DMS79 (cell line): ENCODE data around the gene SPATA13.

Experiments
- DNase-seq: peaks from one replicate; lab custom pipeline; 2025; lab: John Stamatoyannopoulos, UW

SPATA13 gene

DNA sequence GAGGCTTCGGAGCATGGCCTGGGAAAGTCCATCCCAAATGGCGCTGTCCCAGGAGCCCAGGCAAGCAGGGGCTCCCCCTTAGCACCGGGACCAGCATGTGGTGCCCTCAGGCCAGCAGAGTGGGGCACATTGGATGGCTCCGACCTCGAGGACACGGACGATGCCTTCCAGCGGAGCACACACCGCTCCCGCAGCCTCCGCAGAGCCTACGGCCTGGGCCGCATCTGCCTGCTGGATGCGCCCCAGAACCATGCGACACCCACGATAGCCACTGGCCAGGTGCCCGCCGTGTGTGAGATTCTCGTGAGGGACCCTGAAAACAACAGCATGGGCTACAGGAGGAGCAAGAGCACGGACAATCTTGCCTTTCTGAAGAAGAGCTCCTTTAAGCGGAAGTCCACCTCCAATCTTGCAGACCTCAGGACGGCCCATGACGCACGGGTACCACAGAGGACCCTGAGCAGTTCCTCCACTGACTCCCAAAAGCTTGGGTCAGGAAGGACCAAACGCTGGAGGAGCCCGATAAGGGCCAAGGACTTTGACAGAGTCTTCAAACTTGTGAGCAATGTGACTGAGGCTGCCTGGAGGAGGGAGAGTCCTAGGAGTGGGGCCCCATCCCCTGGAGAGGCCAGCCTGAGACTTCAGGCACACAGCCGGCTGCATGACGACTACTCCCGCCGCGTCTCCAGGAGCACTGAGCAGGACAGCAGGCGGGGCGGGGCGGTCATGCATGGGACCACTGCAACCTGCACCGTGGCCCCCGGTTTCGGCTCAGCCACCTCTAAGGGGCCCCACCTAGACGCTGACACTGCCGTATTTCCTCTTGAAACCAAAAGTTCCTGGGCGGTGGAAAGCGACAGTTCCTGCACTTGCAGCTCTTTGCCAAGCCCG, 63.1 kb downstream of the SPATA13 start:
- no peak for DNase-seq

GRCh38 chr13:24224232-24224680, 63.7 kb downstream of the SPATA13 start:
- DNase-seq: no peak

DNA sequence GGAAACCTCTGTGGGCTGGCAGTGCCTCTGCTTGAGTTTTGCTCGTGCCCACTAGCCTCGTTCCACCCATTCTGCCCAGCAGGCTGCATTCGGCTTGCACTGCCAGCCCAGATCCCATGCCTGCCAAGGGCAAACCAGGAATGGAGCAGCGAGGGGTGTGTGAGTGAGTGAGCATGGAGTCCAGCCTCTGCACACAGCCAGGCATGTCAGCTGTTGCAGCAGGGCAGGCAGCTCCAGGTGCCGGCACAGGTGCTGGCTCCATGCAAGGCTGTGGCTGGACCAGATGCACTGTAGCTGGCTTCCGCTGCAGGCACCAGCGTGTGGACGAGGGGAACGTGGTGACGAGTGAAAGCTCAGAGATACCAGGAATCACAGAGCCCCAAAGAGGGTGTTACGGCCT, 64.5 kb downstream of the SPATA13 start:
- DNase-seq: no peak

DNA sequence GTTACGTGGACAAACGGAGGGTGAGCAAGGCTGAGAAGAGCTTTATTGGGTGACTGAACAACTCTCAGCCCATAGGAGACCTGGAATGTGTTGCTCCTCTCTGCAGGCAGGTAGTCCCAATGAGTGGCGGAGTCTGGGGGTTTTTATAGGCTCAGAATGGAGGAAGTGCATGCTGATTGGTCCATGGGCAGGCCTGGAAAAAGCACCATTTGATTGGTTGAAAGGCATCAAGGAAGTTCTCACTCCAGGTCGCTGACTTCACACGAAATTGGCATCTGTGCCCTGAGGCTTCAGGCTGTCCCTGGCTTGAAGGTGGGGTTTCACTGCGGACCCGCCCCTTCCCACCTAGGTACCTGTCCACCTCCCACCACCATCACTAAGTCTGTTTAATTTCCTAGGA, 65.4 kb downstream of the SPATA13 start:
- no peak for DNase-seq

- DNase-seq: no peak
Observed at GRCh38 chr13:24226762-24227161, 66.2 kb downstream of the SPATA13 start.

DNA sequence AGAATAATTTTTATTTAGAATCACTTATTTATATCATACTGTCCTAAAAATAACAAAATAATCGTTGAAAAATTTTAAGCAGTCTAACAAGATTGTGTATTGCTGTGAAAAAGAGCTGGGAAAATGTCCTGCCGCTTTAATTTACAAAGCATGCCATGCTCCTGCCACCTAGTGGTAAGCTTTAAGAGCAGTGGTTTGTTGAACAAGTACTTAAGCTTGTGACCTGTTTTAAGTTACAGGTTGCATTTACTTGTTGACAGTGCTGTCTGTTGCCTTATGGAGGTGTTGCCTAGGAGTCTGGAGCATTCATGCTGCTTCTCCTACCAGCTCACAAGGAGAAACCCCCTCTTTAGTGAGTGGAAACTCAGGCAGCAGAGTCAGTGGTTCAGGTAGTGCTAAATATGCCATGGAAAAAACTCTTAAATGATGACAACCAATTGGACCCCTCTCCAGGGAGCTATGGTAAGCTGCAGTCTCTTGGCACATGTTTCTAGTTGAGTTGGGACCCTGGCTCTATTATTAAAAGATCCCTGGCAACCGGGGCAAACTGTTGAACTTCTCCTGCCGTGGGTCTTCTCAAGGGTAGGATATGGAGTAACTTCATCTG, 68.4 kb downstream of the SPATA13 start:
- DNase-seq: peak; percentile 1

DNA sequence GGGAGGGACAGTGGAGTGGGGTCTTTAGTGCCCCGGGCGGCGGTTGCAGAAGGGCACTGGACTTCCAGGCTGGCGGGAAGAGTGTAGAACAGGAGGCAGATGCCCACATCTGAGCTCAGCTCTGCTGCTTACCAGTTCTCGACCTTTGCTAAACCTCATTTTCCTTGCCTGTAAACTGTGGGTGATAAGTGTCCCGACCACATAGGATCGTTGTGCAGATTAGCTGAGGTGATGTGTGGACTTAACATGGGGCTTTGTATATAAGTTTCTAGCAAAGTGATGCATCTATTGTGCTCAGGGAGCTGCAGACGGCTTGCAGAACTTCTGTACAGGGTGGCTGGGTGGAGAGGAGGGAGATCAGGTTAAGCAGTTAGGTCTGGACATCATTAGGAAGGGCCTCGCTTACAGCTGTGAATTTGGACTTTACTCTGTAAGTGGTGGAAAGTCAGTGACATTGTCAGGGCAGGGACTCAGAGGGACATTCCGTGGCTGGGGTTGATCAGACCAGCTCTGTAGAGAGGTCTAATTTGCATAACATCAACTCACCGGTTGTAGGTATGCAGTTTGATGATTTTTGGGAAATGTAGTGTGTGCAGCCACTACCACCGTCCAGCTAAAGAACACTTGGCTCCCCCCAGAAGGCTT, 70.0 kb downstream of the SPATA13 start:
- no peak for DNase-seq

- DNase-seq: no peak
Observed at GRCh38 chr13:24231377-24231776, 70.9 kb downstream of the SPATA13 start.

- no peak for DNase-seq
Observed at GRCh38 chr13:24232037-24232436, 71.5 kb downstream of the SPATA13 start.

DNA sequence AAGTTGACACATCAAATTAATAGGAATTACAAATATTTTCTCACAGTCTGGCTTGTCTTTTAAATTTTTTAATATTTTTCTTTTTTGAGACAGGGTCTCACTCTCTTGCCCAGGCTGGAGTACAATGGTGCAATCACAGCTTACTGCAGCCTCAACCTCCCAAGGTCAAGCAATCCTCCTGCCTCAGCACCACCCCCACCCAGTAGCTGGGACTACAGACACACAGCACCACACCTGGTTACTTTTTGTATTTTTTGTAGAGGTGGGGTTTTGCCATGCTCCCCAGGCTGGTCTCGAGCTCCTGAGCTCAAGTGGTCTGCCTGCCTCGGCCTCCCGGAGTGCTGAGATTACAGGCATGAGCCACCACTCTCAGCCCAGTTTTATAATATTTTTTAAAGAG, 72.0 kb downstream of the SPATA13 start:
- no peak for DNase-seq

GRCh38 chr13:24233351-24233901, 72.9 kb downstream of the SPATA13 start:
- no peak for DNase-seq

DNA sequence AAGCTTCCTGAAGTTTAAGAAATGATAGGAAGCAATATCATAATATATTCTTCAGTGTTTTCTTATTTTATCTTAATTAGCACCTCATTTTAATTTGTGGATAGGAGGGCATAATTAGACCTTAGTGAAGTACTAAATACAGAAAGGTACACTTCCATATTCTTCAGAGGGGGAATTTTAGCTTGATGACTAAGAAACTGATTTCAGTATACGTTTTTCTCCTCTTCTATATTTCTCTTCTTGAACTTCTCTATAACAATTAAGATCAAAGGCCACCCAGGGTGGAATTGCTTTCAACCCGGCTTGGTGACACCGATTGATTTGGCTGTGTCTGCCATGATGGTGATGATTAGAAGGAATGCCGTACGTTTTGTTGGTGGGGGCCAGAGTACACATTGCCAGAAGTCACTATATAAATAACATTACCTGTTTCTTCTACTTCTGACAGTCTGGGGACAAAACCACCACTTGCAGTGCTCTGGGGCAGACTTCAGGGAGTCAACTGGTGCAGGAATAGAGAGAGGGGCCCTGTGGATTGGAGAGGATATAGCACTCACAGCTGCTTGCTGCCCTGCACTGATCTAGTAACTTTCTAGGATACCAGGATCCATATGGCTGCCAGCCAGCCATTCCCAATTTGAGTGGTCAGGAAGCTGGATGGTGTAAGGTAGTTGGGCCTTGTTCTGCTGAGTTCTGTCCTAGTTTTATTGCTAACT, 73.8 kb downstream of the SPATA13 start:
- DNase-seq: no peak

DNA sequence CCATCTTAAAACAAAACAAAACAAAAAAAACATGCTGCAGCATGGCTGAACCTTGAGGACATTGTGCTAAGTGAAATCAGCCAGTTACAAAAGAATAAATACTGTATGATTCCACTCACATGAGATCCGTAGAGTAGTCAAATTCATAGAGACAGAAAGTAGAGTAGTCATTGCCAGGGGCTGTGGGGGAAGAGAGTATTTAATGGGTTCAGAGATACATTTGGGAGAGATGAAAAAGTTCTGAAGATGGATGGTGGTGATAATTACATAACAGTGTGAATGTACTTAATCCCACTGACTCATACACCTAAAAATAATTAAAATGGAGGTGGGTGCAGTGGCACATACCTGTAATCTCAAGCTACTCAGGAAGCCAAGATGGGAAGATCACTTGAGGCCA, 76.8 kb downstream of the SPATA13 start:
- no peak for DNase-seq

GRCh38 chr13:24241336-24241735, 80.8 kb downstream of the SPATA13 start:
- DNase-seq: no peak

GRCh38 chr13:24242100-24242499, 81.6 kb downstream of the SPATA13 start:
- no peak for DNase-seq

DNA sequence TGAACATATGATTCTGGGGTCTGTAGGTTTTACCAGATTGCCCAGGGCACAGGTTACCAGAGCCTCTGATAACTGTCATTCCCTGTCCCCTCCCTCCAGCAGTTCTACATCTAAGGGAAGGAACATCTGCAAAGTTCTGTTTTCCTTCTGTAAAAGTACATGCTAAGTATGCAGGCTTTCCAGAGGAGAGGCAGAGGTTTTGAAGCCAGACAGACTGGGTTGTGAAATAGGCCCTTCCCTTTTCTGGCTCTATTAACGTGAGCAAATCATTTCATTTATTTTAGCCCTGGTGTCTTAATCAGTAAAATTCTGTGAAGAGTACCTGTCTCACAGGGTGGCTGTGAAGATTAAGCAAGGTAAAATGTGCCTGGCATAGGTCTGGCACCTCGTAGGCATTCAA, 82.8 kb downstream of the SPATA13 start:
- no peak for DNase-seq

DNA sequence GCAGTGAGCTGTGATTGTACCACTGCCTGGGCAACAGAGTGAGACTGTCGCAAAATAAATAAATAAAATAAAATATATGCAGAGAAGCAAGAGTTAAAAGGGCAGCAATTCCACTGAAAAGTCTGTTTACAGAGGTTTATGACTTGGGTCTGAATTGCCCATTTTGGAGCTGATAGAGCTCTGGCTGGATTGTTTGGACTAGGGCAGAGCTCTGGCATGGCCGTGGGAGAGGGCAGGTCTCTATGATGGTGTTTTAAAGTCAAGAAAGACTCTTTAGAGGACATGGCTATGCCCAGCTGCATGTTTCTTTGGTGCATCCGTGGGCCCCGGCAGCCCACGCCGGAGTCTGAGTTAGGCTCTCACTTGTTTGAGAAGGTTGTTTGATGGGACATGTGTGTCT, 84.3 kb downstream of the SPATA13 start:
- no peak for DNase-seq

GRCh38 chr13:24247016-24247415, 86.5 kb downstream of the SPATA13 start:
- DNase-seq: no peak

DNA sequence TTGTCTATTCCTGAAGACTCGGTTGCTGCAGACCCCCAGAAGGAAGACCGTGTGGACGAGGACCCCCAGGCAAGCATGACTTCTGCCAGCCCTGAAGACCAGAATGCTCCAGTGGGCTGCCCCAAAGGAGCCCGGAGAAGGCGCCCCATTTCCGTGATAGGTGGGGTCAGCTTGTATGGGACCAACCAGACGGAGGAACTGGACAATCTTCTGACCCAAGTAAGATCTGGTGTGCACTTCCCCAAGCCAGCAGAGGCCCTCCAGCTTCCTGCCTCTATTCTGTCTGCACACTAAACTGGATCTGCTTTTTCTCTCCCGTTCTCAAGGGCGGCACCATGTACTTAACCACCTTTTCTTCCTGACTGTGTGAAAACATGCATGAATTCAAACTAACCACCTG, 89.1 kb downstream of the SPATA13 start:
- DNase-seq: no peak

DNA sequence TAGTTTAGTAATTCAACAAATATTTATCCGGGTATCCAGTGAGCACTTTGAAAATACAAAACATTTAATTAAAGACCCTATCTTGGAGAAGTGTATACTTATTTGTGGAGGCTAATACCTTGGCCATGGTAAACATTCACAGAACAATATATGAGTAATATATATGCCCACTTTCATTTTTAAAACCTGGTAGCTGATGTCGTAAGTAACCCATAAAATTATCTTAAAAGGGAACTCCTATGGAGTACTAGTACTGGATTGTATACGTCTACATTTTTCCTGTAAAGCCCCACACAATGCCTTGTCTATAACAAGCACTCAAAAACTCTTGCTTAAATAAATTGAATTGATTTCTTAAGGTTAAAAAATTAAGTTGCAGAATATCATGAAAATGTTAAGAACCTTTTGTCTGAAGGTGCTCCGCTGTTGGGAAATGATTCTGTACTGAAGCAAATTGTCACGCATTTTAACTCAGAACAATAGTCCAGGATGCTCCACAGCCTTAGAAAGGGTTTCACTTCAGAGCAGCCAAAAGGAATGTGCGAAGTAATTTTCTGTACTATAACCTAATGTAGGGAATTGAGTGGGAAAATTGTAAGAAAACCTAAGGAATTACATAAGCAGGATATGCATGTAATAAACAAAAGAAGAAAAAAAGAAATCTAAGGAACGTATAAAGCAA, 90.0 kb downstream of the SPATA13 start:
- DNase-seq: no peak

- DNase-seq: no peak
Observed at GRCh38 chr13:24251525-24251924, 91.0 kb downstream of the SPATA13 start.

DNA sequence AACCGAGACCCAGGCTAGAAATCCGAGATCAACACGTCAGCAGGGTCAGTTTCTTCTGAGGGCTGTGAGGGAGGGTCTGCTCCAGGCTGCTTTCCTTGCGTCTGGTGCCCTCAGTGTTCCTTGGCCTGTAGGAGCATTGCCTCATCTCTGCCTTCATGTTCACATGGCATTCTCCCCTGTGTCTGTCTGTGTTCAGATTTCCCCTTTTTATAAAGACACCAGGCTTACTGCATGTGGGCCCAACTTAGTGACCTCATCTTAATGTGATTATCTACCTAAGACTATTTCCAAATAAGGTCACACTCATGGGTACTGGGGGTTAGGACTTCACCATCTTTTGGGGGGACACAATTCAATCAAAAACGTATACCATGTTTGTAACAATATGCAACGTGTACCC, 91.6 kb downstream of the SPATA13 start:
- no peak for DNase-seq
